Endothelial cell of umbilical vein (primary cell): ENCODE data around the gene UQCC2.

Experiments used
- CTCF ChIP-seq, 2 donors: IDR thresholded peaks; 1 replicate in 1 of 2; 2 replicates in 1 of 2; pipeline ENCODE4 v1.5.1; 2011; ENCODE audit warnings: low read length in 2 of 2, mild to moderate bottlenecking in 2 of 2, moderate library complexity in 2 of 2, control low read depth in 1 of 2, inconsistent platforms in 1 of 2, low read depth in 1 of 2; ENCODE audit not compliant: insufficient read depth in 1 of 2; ENCODE audit errors: extremely low read depth in 1 of 2
- EZH2 ChIP-seq: IDR thresholded peaks from 2 replicates; pipeline ENCODE4 v1.6.1; 2012; ENCODE audit warnings: borderline replicate concordance, low read depth, mild to moderate bottlenecking, moderate library complexity, low read length, inconsistent platforms; ENCODE audit not compliant: severe bottlenecking
- GATA2 ChIP-seq: IDR thresholded peaks from 2 replicates; pipeline ENCODE4 v1.7.0; 2011; ENCODE audit warnings: low read depth, mild to moderate bottlenecking, moderate library complexity, mixed read lengths, low read length; ENCODE audit not compliant: insufficient read length, insufficient read depth
- JUN ChIP-seq: IDR thresholded peaks from 2 replicates; pipeline ENCODE4 v1.6.1; 2011; ENCODE audit warnings: borderline replicate concordance, low read depth; ENCODE audit not compliant: insufficient read length, insufficient read depth
- MAX ChIP-seq: IDR thresholded peaks from 2 replicates; pipeline ENCODE4 v1.6.1; 2011; ENCODE audit not compliant: insufficient read depth, insufficient read length
- POLR2A ChIP-seq: IDR thresholded peaks from 2 replicates; pipeline ENCODE4 v1.6.1; 2012; ENCODE audit warnings: low read depth, mild to moderate bottlenecking, control low read depth, low read length
- POLR2AphosphoS5 ChIP-seq: IDR thresholded peaks from 2 replicates; pipeline ENCODE4 v1.6.1; 2012; ENCODE audit warnings: low read depth, mild to moderate bottlenecking, control low read depth, low read length, moderate library complexity; ENCODE audit not compliant: insufficient read depth

- no peak for TF ChIP-seq CTCF (IDR thresholded peaks at IDR 0.05; ENCODE audit: extremely low read depth in 1 of 2, insufficient read depth in 1 of 2, low read depth in 1 of 2, low read length in 2 of 2)
- no peak for TF ChIP-seq EZH2
- no peak for TF ChIP-seq POLR2A
- TF ChIP-seq POLR2AphosphoS5: no peak
- TF ChIP-seq GATA2: no peak
- TF ChIP-seq JUN: no peak
- TF ChIP-seq MAX: no peak
These were observed 12.0 kb upstream of the UQCC2 start for GRCh38 chr6:33723371-33724085.
